Body of pancreas (tissue), 4 donors: ENCODE data around the gene NFIC. TPM values are rescaled to one million over a fixed set of nuclear protein-coding genes. Genes with fewer than 3 reads are reported as not detected.
A peak's percentile ranks its signal among the peaks of the same experiment; 100 is the strongest.

Experiments
- ATAC-seq: fragments of 150-250 bp; one replicate; pipeline ENCODE4 v1.9.1; 2016
- DNase-seq, 4 donors: peaks; one replicate each; pipeline ENCODE4 v3.0.0-alpha.2; 2019
- H3K27ac ChIP-seq, 4 donors: fragments of 200-600 bp; sonication (generic); 1 replicate in 3 of 4; 2 replicates in 1 of 4; pipeline versions ENCODE4 v1.5.1 to v1.6.1; 2016 to 2019; ENCODE audit warnings: mild to moderate bottlenecking in 1 of 4, mixed read lengths in 1 of 4, moderate library complexity in 1 of 4
- H3K27me3 ChIP-seq, 2 donors: fragments of 200-600 bp; sonication (generic); one replicate each; pipeline ENCODE4 v1.6.0; 2016; ENCODE audit warnings: mild to moderate bottlenecking in 1 of 2
- H3K36me3 ChIP-seq, 2 donors: fragments of 200-600 bp; sonication (generic); replicated peaks in 1 of 2; 2 replicates each; pipeline ENCODE4 v1.5.1; 2016; ENCODE audit warnings: low read depth in 2 of 2; ENCODE audit not compliant: insufficient read depth in 1 of 2
- H3K4me1 ChIP-seq: fragments of 200-600 bp; sonication (generic); one replicate; pipeline ENCODE4 v1.6.0; 2016
- H3K4me3 ChIP-seq, 2 donors: fragments of 200-600 bp; sonication (generic); 1 replicate in 1 of 2; 2 replicates in 1 of 2; pipeline ENCODE4 v1.5.1; 2016 to 2019
- H3K9me3 ChIP-seq, 3 donors: fragments of 200-600 bp; sonication (generic); 1 replicate in 2 of 3; 2 replicates in 1 of 3; pipeline ENCODE4 v1.5.1; 2016
- POLR2A ChIP-seq, 3 donors: fragments of 450-650 bp; IDR thresholded peaks; one replicate each; pipeline ENCODE4 v1.6.1; 2016; ENCODE audit warnings: antibody characterized with exemption in 3 of 3, mild to moderate bottlenecking in 2 of 3
- WGBS, 2 donors: methylation state at CpG; one replicate each; pipeline ENCODE4 v1.1.5; 2017; 5-methylcytosine and 5-hydroxymethylcytosine counted together
- intact Hi-C: fragments of 100-400 bp; cut with DNase I; formaldehyde crosslinking; loops from one replicate; pipeline ENCODE4 v1.15.1; 2023
- total RNA-seq, 2 donors: library from RNA; depleted of rRNA; stranded (reverse); fragments of >200 nt; gene quantifications; one replicate each; pipeline ENCODE4 v1.1.0, GENCODE V29; 2016
- TF ChIP-seq, protein P1 (sequence below), 7 experiments: fragments of 450-650 bp in 4 of 7; fragments of 200-600 bp in 3 of 7; sonication (generic) in 3 of 7; IDR thresholded peaks; one replicate each; pipeline ENCODE4 v1.5.1; 2016 to 2019; ENCODE audit warnings: antibody characterized with exemption in 7 of 7

NFIC gene
- total RNA-seq, 2 donors from 2014 or later: 178 to 186 TPM

DNA sequence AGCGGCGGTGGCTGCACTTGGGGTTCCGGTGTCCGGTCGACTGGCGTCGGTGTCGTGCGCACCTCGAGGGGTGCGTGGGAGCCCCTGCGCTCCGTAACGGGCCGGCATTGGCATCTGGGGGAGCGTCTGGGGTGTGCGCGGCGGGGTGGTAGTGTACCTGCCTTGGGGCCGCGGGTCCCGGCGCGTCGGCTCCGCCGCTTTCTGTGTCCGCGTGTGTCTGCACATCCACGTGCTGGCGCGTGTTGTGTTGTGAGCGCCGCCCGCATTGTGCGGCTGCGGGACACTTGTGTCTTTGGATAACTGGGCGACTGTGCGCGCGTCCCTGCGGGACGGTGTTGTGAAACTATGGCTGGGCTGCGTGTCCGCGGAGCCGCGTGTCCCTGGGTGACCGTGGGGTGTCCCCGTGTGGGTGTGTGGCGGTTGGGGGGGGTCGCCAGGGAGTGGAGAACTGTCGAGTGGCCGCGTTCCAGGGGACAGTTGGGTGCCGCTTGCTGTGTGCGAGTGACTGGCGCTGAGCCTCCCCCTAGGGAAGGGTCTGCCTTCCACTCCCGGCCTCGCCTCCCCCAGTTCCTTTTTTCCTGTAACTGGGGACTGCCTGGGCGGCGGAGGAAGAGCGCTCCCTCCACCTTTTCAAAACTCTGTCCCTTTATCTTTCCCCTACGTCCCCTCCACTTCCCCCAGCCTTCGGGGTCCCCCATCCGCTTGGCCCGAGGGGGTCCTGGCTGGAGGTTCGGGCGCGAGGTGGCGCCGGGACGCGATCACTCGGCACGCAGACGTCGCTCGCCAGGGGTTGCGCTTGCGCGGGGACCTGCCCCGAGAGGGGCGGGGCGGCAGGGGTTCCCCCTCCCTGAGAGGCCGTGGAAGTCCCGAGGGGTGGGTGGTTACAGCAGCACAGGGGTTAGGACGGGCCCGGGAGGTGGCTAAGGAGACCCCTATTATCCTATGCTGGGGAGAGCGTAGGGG lies 5.7 kb upstream of the NFIC start:
- H3K4me3 ChIP-seq: peak overlapping the region; percentile 48 to 57
- no peaks in the 10 kb centered on the region for H3K27me3 ChIP-seq
- 1% methylated on average over 17 to 75 of the region's 90 CpGs for WGBS, 2 donors
- peak; percentile 65 to 76 (median 72) for DNase-seq
- H3K4me1 ChIP-seq: peaks cover 57% of the 10 kb centered on the region
- ATAC-seq: peak; percentile 12
- peak overlapping the region; percentile 92 to 99 (median 95) for H3K27ac ChIP-seq
- peak; percentile 45 to 68 (median 62) for TF ChIP-seq POLR2A (IDR thresholded peaks at IDR 0.05)
- TF ChIP-seq, protein P1, sequence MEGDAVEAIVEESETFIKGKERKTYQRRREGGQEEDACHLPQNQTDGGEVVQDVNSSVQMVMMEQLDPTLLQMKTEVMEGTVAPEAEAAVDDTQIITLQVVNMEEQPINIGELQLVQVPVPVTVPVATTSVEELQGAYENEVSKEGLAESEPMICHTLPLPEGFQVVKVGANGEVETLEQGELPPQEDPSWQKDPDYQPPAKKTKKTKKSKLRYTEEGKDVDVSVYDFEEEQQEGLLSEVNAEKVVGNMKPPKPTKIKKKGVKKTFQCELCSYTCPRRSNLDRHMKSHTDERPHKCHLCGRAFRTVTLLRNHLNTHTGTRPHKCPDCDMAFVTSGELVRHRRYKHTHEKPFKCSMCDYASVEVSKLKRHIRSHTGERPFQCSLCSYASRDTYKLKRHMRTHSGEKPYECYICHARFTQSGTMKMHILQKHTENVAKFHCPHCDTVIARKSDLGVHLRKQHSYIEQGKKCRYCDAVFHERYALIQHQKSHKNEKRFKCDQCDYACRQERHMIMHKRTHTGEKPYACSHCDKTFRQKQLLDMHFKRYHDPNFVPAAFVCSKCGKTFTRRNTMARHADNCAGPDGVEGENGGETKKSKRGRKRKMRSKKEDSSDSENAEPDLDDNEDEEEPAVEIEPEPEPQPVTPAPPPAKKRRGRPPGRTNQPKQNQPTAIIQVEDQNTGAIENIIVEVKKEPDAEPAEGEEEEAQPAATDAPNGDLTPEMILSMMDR (IDR thresholded peaks at IDR 0.05): peak in 2 of 7 experiments; percentile 11 to 28
- H3K9me3 ChIP-seq: no peaks in the 10 kb centered on the region
- intact Hi-C loops: no loop called here
- no peaks in the 10 kb centered on the region for H3K36me3 ChIP-seq

DNA sequence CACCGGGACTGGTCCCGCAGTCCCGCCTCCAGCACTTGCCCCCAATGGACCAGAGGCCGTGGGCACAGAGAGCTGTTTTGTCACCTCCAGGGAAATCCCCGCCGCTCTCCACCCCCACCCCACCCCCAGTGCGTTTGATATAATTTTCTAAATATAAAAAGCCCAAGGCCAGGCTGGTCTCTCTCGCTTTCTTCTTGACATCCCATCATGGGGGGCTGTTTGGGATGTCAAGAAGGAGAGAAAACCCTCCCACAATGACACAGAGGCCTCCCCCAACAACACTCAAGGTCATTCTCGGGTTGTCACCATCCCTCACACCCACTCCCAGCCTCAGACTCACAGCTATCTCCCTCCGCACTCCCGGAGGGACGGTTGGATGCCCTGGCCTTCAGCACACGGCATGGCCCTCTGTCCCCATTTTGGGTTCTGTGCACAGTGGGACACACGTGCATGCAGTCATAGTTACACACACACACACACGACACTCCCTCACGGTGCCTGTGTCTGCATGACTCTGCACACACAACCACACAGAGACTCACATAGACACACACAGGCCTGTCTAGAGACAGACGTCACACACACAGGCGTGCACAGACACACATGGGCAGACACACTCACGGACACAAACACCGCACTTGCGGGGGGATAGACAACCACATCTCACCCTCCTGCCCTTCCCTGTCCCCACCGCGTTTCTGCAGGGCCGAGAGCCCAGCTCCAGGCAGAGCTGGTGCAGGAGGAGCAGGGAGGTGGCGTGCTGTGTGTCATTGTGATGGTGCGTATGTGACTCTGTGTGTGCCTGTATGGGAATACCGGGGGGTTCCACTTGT lies 4.8 kb upstream of the NFIC start:
- Histone ChIP-seq H3K4me1 (peaks cover 58% of the 10 kb centered on the region), H3K36me3 (no peaks in the 10 kb centered on the region), H3K27ac (peak overlapping the region; percentile 92 to 99 (median 95)), H3K27me3 (no peaks in the 10 kb centered on the region), H3K4me3 (no peak overlapping the region), H3K9me3 (no peaks in the 10 kb centered on the region)
- WGBS, 2 donors: 16 to 20% methylated on average over 20 to 27 of the region's 27 CpGs
- ATAC-seq (peak; percentile 12), DNase-seq (peak in 2 of 4 donors; percentile 33 to 42)
- TF ChIP-seq POLR2A (IDR thresholded peaks at IDR 0.05): peak in 1 of 3 donors; percentile 5
- TF ChIP-seq, protein P1 (IDR thresholded peaks at IDR 0.05): no peak
- intact Hi-C loops: no loop called here

DNA sequence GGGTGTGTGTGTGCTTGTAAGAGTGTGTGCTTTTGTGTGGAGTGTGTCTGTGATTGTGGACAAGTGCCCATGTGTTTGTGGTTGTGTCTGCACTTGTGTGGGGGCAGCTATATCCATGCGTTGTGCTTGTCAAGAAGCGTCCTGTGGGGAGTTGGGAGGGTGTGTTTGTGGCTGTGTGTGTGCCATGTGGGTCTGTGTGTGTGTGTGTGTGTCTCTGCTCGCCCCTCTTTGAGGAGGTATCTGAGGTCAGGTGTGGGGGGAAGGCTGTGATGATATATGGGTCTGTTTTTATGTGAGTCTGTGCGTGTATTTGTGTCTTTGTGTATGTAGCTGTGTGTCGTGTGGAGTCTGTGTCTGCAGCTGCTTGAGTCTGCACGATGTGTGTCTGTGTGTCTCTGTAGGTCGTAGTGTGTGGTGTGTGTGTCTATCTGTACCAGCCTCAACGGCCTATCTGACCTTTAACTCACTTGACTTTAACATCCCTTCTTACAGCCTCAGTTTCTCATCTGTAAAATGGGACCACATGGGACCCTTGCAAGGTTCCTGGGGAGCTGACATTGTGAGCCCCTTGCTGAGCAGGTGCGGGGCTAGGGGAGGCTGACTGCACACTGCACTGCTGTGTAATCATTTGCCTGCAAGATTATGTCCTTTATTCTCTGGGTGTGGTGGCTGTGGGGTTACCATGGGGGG lies 4.0 kb upstream of the NFIC start:
- ATAC-seq (no peak), DNase-seq (no peak)
- TF ChIP-seq, protein P1 (IDR thresholded peaks at IDR 0.05): no peak
- TF ChIP-seq POLR2A (IDR thresholded peaks at IDR 0.05): no peak
- Histone ChIP-seq H3K36me3 (no peaks in the 10 kb centered on the region), H3K9me3 (no peaks in the 10 kb centered on the region), H3K27me3 (no peaks in the 10 kb centered on the region), H3K27ac (peak overlapping the region; percentile 92 to 99 (median 95)), H3K4me3 (no peak overlapping the region), H3K4me1 (peaks cover 58% of the 10 kb centered on the region)
- intact Hi-C loops: no loop called here
- WGBS, 2 donors: 40 to 43% methylated on average over 9 of the region's 9 CpGs

DNA sequence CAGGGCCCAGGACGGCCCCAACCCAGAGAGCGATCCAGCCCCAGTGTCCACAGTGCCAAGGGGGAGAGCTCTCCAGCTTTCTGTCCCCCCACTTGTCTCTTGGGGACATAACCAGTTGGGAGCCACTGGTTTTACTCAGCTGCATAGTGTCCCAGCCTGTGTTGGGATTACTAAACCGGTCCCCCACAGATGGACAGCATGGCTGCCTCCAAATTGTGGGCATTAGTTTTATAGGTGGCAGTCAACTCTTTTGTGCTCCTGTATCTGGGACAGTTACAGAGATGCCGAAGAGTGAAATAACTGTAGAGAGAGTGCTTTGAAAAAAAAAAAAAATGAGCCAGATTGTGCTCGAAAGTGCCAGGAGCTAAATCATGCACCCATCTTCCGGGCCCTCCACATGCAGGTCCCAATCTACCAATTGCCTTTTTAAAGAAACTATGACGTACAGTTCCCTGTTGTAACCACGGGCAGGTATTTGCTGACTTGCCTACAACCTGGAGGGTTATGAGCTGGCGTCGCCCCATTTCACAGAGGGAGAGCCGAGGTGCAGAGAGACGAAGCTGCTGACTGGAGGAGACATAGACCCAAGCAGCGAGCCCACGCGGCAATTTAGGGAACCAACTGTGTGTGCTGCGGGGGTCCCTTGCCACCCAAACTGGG lies 2.4 kb upstream of the NFIC start:
- WGBS, 2 donors: 58 to 65% methylated on average over 15 to 16 of the region's 16 CpGs
- H3K27ac ChIP-seq: peak overlapping the region; percentile 48 to 99 (median 98)
- intact Hi-C loops: no loop called here
- no peak for TF ChIP-seq POLR2A (IDR thresholded peaks at IDR 0.05)
- TF ChIP-seq, protein P1 (IDR thresholded peaks at IDR 0.05): no peak
- H3K36me3 ChIP-seq: no peaks in the 10 kb centered on the region
- no peaks in the 10 kb centered on the region for H3K9me3 ChIP-seq
- DNase-seq: peak in 2 of 4 donors; percentile 29 to 43
- ATAC-seq: no peak
- H3K4me1 ChIP-seq: peaks cover 59% of the 10 kb centered on the region
- H3K4me3 ChIP-seq: no peak overlapping the region
- no peaks in the 10 kb centered on the region for H3K27me3 ChIP-seq
